D721Med (cell line): ENCODE measurements around the gene WDR93.
"Not testable (repeated sequence)": the region's sequence is repeated elsewhere in the genome, so short reads cannot be mapped to it uniquely, and the experiment has no call there.

Source experiments
- DNase-seq: peaks from one replicate; pipeline ENCODE4 v3.0.0; 2011; ENCODE audit warnings: low spot score; ENCODE audit not compliant: insufficient read length
- FAIRE-seq: peaks from 2 replicates; lab custom pipeline; 2011; peaks lifted over from hg19 to GRCh38; lab: Jason Lieb, UNC
- CTCF ChIP-seq: IDR thresholded peaks from 2 replicates; pipeline ENCODE4 v1.5.1; 2012; ENCODE audit warnings: mild to moderate bottlenecking, control low read depth; ENCODE audit not compliant: insufficient read depth; ENCODE audit errors: missing control alignments

Gene WDR93

GRCh38 chr15:89783111-89783860 is 92.7 kb downstream of the WDR93 start:
- DNase-seq (no peak), FAIRE-seq (no peak)
- TF ChIP-seq CTCF: no peak

- FAIRE-seq (no peak), DNase-seq (no peak)
- no peak for TF ChIP-seq CTCF
Measured at GRCh38 chr15:89783861-89784685, 93.5 kb downstream of the WDR93 start.

- no peak for FAIRE-seq
- no peak for TF ChIP-seq CTCF
- no peak for DNase-seq
Measured at GRCh38 chr15:89784686-89784960, 94.0 kb downstream of the WDR93 start.

GRCh38 chr15:89785064-89785773 is 94.6 kb downstream of the WDR93 start:
- DNase-seq: no peak
- FAIRE-seq: no peak
- no peak for TF ChIP-seq CTCF

GRCh38 chr15:89785774-89786140 is 95.1 kb downstream of the WDR93 start:
- FAIRE-seq (no peak), DNase-seq (no peak)
- TF ChIP-seq CTCF: no peak

GRCh38 chr15:89787944-89788343 is 97.3 kb downstream of the WDR93 start:
- DNase-seq (no peak), FAIRE-seq (no peak)
- TF ChIP-seq CTCF: no peak

GRCh38 chr15:89788585-89788984 is 98.0 kb downstream of the WDR93 start:
- not testable (repeated sequence) for FAIRE-seq

More at GRCh38 chr15:89788585-89788984, 98.0 kb downstream of the WDR93 start:
- DNase-seq: not testable (repeated sequence)
